HepG2 (cell line): ENCODE data around the gene MAPK13. TPM values are rescaled to one million over a fixed set of nuclear protein-coding genes. Genes with fewer than 3 reads are reported as not detected.

Source experiments
- CAMTA2 ChIP-seq: sonication (generic); formaldehyde crosslinking; IDR thresholded peaks from 2 replicates; pipeline ENCODE4 v1.4.0; 2020; ENCODE audit warnings: mild to moderate bottlenecking, missing genetic modification reagents, borderline replicate concordance
- E2F2 ChIP-seq: sonication (generic); formaldehyde crosslinking; IDR thresholded peaks from 2 replicates; pipeline ENCODE4 v1.4.0; 2020; ENCODE audit warnings: missing genetic modification reagents, borderline replicate concordance
- GFI1 ChIP-seq: sonication (generic); formaldehyde crosslinking; IDR thresholded peaks from 2 replicates; pipeline ENCODE4 v1.5.0; 2020; ENCODE audit warnings: missing genetic modification reagents, mild to moderate bottlenecking, borderline replicate concordance
- IKZF5 ChIP-seq: IDR thresholded peaks from 2 replicates; pipeline ENCODE4 v1.6.1; 2018; ENCODE audit warnings: missing genetic modification reagents, mild to moderate bottlenecking, missing compliant biosample characterization
- ISL2 ChIP-seq: sonication (generic); formaldehyde crosslinking; IDR thresholded peaks from 2 replicates; pipeline ENCODE4 v1.5.0; 2020; ENCODE audit warnings: missing genetic modification reagents
- JUN ChIP-seq: sonication (generic); formaldehyde crosslinking; IDR thresholded peaks from 2 replicates; pipeline ENCODE4 v1.4.0; 2020; ENCODE audit warnings: mild to moderate bottlenecking, missing genetic modification reagents
- MAF1 ChIP-seq: sonication (generic); formaldehyde crosslinking; IDR thresholded peaks from 2 replicates; pipeline ENCODE4 v1.5.0; 2020; ENCODE audit warnings: missing genetic modification reagents, borderline replicate concordance
- MEIS2 ChIP-seq: sonication (generic); formaldehyde crosslinking; IDR thresholded peaks from 2 replicates; pipeline ENCODE4 v1.9.0; 2021; ENCODE audit warnings: mild to moderate bottlenecking, missing genetic modification reagents
- NR2F1 ChIP-seq, 2 experiments: fragments of 450-650 bp in 1 of 2; formaldehyde crosslinking in 1 of 2; IDR thresholded peaks; 2 replicates each; pipeline versions ENCODE4 v1.5.0 to v1.6.1; 2016 to 2020; ENCODE audit warnings: mild to moderate bottlenecking in 1 of 2, missing compliant biosample characterization in 1 of 2, missing genetic modification reagents in 1 of 2, moderate library complexity in 1 of 2
- PCBP1 ChIP-seq: fragments of 200-400 bp; formaldehyde crosslinking; IDR thresholded peaks from 2 replicates; pipeline ENCODE4 v1.6.1; 2017; ENCODE audit warnings: mild to moderate bottlenecking, low read depth, low read length, borderline replicate concordance
- PHF8 ChIP-seq: sonication (generic); formaldehyde crosslinking; IDR thresholded peaks from 2 replicates; pipeline ENCODE4 v1.5.0; 2020; ENCODE audit warnings: missing genetic modification reagents
- SRF ChIP-seq: IDR thresholded peaks from 2 replicates; pipeline ENCODE4 v1.6.1; 2011; ENCODE audit warnings: mild to moderate bottlenecking, low read depth, low read length, moderate library complexity
- THAP9 ChIP-seq: sonication (generic); formaldehyde crosslinking; IDR thresholded peaks from 2 replicates; pipeline ENCODE4; 2020; ENCODE audit warnings: missing genetic modification reagents, mild to moderate bottlenecking, borderline replicate concordance
- ZBTB20 ChIP-seq: sonication (generic); formaldehyde crosslinking; IDR thresholded peaks from 2 replicates; pipeline ENCODE4 v1.8.1; 2023; ENCODE audit warnings: missing genetic modification reagents, low read depth, mild to moderate bottlenecking, borderline replicate concordance
- ZNF205 ChIP-seq: IDR thresholded peaks from 2 replicates; pipeline ENCODE4 v1.6.1; 2018; ENCODE audit warnings: missing biosample characterization, missing genetic modification reagents
- ZNF207 ChIP-seq: fragments of 450-650 bp; IDR thresholded peaks from 2 replicates; pipeline ENCODE4 v1.6.1; 2016; ENCODE audit warnings: antibody characterized with exemption, borderline replicate concordance
- ZNF431 ChIP-seq: sonication (generic); formaldehyde crosslinking; IDR thresholded peaks from 2 replicates; pipeline ENCODE4 v1.9.0; 2022; ENCODE audit warnings: missing genetic modification reagents, low read depth, mild to moderate bottlenecking, borderline replicate concordance
- polyA plus RNA-seq, 8 experiments: library from polyadenylated mRNA; depleted of rRNA in 3 of 8; stranded (reverse) in 7 of 8; unstranded in 1 of 8; fragments of >200 nt; fragmentation: Illumina TruSeq in 4 of 8; extraction: Trizol in 4 of 8; gene quantifications; 2 replicates each; pipeline versions ENCODE4 v1.2.1 to v1.2.3, GENCODE V29; 2011 to 2016; ENCODE audit warnings: low read depth in 4 of 8, missing spikeins in 1 of 8, mixed read lengths in 1 of 8; ENCODE audit not compliant: insufficient read depth in 1 of 8
- total RNA-seq, 5 experiments: library from RNA; depleted of rRNA; stranded (reverse); fragments of >200 nt; fragmentation: Illumina TruSeq; extraction: Trizol; gene quantifications; 2 replicates each; pipeline ENCODE4 v1.2.3, GENCODE V29; 2016; ENCODE audit warnings: low read depth in 1 of 5
- TF ChIP-seq, protein P1 (sequence below): sonication (generic); formaldehyde crosslinking; IDR thresholded peaks from 2 replicates; pipeline ENCODE4 v1.8.0; 2022; ENCODE audit warnings: missing genetic modification reagents, low read depth, mild to moderate bottlenecking, borderline replicate concordance
- TF ChIP-seq, protein P2 (sequence below): sonication (generic); formaldehyde crosslinking; IDR thresholded peaks from 2 replicates; pipeline ENCODE4 v1.4.0; 2020; ENCODE audit warnings: missing genetic modification reagents

MAPK13 gene
- total and polyA plus RNA-seq, 2 of the 13 experiments (the other 11 are each of a cell fraction or from before 2014, with no cell fraction given), result 12.7 to 43.4 TPM

DNA sequence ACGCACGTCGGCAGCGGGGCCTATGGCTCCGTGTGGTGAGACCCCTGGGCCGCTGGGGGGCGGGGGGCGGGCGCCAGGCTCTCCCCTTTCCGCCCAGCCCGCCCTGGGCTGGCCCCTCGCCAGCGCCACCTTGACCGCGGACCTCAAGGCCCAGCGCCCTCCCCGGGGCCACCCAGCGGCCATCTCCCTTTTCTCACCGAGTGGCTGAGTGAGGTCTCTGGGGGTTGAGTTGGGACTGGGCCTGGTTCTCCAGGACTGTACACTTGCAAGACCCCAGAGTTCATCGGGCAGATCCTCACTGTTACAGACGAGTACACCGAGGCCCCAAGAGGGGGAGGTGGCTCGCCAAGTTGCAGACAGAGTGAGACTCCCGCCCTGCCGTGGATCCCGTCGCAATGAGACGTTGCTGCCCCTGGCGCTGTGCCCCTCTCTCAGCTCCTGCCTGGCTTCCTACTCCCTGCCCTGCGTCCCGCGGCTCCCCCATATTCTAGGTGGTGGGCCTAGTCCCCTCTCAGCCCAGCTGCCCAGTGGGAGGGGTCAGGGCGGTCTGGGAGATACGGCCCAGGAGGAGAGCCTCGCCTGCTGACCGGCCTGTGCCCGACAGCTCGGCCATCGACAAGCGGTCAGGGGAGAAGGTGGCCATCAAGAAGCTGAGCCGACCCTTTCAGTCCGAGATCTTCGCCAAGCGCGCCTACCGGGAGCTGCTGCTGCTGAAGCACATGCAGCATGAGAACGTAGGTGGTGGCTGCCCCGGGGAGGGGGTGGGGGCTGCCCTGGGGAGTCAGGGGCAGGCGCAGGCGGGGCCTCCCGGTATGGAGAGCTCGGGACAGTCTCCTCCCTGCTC, 576 bp downstream of the MAPK13 start (continued):
- TF ChIP-seq IKZF5 (CRISPR knock-in tag) (peak; percentile 42), ZNF205 (CRISPR knock-in tag) (peak; percentile 37; the same call in 1 of the 2 replicates), PHF8 (peak; percentile 82), ZNF431 (CRISPR knock-in tag) (peak; percentile 23; the same call in 1 of the 2 replicates), MAF1 (no peak), JUN (CRISPR knock-in tag) (peak; percentile 58), ISL2 (CRISPR knock-in tag) (no peak), ZNF207 (no peak), ZBTB20 (CRISPR knock-in tag) (peak; percentile 82), PCBP1 (peak; percentile 88), E2F2 (CRISPR knock-in tag) (no peak), GFI1 (CRISPR knock-in tag) (peak; percentile 35; the same call in 1 of the 2 replicates), NR2F1 (CRISPR knock-in tag; IDR thresholded peaks at IDR 0.05) (peak in 1 of 2 experiments; percentile 26; a peak in 1 of 4 replicates), THAP9 (0 out of 2 replicates have a peak, but pooled peaks have one; percentile 62), CAMTA2 (CRISPR knock-in tag) (peak; percentile 43), SRF (no peak), MEIS2 (CRISPR knock-in tag) (no peak)
- TF ChIP-seq, protein P1, sequence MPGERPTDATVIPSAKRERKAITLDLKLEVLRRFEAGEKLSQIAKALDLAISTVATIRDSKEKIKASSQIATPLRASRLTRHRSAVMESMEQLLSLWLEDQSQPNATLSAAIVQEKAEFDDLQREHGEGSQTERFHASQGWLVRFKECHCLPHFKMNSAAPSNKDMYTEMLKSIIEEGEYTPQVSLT (CRISPR knock-in tag), result no peak
- TF ChIP-seq, protein P2, sequence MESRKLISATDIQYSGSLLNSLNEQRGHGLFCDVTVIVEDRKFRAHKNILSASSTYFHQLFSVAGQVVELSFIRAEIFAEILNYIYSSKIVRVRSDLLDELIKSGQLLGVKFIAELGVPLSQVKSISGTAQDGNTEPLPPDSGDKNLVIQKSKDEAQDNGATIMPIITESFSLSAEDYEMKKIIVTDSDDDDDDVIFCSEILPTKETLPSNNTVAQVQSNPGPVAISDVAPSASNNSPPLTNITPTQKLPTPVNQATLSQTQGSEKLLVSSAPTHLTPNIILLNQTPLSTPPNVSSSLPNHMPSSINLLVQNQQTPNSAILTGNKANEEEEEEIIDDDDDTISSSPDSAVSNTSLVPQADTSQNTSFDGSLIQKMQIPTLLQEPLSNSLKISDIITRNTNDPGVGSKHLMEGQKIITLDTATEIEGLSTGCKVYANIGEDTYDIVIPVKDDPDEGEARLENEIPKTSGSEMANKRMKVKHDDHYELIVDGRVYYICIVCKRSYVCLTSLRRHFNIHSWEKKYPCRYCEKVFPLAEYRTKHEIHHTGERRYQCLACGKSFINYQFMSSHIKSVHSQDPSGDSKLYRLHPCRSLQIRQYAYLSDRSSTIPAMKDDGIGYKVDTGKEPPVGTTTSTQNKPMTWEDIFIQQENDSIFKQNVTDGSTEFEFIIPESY (CRISPR knock-in tag), result no peak
